SJCRH30 (cell line): ENCODE data around the gene STAT3. TPM values are rescaled to one million over a fixed set of nuclear protein-coding genes. Genes with fewer than 3 reads are reported as not detected.
A peak's percentile ranks its signal among the peaks of the same experiment; 100 is the strongest.

Source experiments
- DNase-seq, 2 experiments: peaks; one replicate each; pipeline ENCODE4 v3.0.0-alpha.2; 2015 to 2020
- H3K27ac ChIP-seq: fragments of 250-450 bp; sonication (Bioruptor Pico); 2 replicates; pipeline ENCODE4 v1.5.1; 2020; ENCODE audit warnings: mild to moderate bottlenecking, moderate library complexity
- H3K27me3 ChIP-seq: fragments of 250-450 bp; sonication (Bioruptor Pico); 2 replicates; pipeline ENCODE4 v1.5.1; 2020; ENCODE audit warnings: mild to moderate bottlenecking, moderate library complexity
- H3K36me3 ChIP-seq: fragments of 250-450 bp; sonication (Bioruptor Pico); 2 replicates; pipeline ENCODE4 v1.5.1; 2020; ENCODE audit warnings: mild to moderate bottlenecking, moderate library complexity
- H3K4me1 ChIP-seq: fragments of 250-450 bp; sonication (Bioruptor Pico); 2 replicates; pipeline ENCODE4 v1.5.1; 2020; ENCODE audit warnings: mild to moderate bottlenecking, moderate library complexity
- H3K4me3 ChIP-seq: fragments of 250-450 bp; sonication (Bioruptor Pico); 2 replicates; pipeline ENCODE4 v1.5.1; 2020; ENCODE audit warnings: mild to moderate bottlenecking, moderate library complexity
- H3K9me3 ChIP-seq: fragments of 250-450 bp; sonication (Bioruptor Pico); replicated peaks from 2 replicates; pipeline ENCODE4 v1.5.1; 2020; ENCODE audit warnings: mild to moderate bottlenecking, moderate library complexity
- total RNA-seq: library from RNA; depleted of rRNA; stranded (reverse); fragments of >200 nt; shearing (Covaris generic); gene quantifications from 2 replicates; pipeline ENCODE4 v1.2.3, GENCODE V29; 2014

The STAT3 gene
- total RNA-seq, 1 experiment from 2014 or later, result 113 TPM

DNA sequence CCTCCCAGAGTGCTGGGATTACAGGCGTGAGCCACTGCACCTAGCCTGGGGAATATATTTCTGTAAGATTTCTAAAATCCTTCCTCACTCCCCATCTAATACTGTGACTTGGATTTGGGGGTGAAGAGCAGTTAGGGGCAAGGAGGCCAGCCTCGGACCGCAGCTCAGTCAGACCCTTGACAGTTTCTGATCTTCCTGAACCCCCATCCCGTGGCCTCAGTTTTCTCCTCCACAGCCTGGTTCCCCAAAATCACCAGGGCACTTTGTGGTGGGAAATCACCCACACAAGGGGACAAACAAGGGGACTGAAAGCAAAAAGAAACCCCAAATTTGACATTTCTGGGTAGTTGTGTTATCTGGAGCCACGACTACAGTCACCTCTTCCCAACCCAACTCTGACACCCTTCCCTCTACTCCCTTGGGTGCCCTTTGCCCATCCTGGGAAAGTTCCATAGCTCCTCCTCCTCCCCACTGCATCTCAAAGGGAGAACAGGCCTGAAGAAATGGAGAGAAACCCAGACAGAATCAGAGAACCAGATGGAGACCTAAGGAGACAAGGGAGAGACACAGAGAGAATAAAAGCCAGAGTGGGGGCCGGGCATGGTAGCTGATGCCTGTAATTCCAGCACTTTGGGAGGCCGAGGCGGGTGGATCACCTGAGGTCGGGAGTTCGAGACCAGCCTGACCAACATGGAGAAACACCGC, 102.7 kb downstream of the STAT3 start:
- H3K36me3 ChIP-seq, result no peaks in the 10 kb centered on the region
- peaks cover 19% of the 10 kb centered on the region; the same call in 1 of the 2 replicates for H3K4me1 ChIP-seq

DNA sequence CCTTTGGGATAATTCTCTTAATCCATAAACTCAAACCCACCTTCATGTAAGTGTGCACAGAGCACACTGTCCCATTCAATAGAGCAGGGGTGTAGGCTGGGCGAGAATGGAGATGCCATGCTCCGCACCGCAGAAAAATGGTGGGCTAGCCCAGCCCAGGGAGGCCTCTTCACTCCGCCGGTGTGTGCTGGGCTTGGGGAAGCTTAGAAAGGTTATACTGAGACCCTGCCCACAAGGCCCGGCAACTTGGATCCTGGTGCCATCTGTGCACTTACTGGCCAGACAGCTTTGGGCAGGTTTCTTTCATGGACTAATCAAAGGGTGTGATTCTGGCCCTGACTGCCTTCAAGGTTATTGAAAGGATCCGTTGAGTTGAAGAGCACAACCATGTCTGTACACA, 103.7 kb downstream of the STAT3 start:
- H3K27ac ChIP-seq, result no peak overlapping the region
- no peaks in the 10 kb centered on the region for H3K9me3 ChIP-seq
- H3K4me1 ChIP-seq, result peaks cover 13% of the 10 kb centered on the region; the same call in 1 of the 2 replicates
- no peaks in the 10 kb centered on the region for H3K36me3 ChIP-seq
- no peak overlapping the region for H3K4me3 ChIP-seq
- DNase-seq, result no peak
- peaks cover 4% of the 10 kb centered on the region; the same call in 1 of the 2 replicates for H3K27me3 ChIP-seq

More for the DNA sequence above, 102.7 kb downstream of the STAT3 start:
- Histone ChIP-seq H3K27ac (no peak overlapping the region), H3K4me3 (no peak overlapping the region), H3K9me3 (no peaks in the 10 kb centered on the region), H3K27me3 (peaks cover 1% of the 10 kb centered on the region; the same call in 1 of the 2 replicates)
- no peak for DNase-seq

DNA sequence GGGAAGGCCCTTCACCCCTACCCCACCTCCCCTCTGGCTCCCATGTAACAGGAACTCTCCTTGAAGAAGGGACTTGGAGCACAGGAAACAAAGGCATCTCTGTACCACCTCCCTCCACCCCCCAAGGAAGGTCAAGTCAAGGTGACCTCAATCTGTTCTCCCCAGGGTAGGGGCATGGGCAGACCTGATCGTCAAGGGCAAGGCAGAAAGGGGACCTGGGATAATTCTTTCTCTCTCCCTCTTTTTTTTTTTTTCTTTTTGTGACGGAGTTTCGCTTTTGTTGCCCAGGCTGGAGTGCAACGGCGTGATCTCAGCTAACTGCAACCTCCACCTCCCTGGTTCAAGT, 104.2 kb downstream of the STAT3 start:
- Histone ChIP-seq H3K27ac (no peak overlapping the region), H3K36me3 (no peaks in the 10 kb centered on the region), H3K9me3 (no peaks in the 10 kb centered on the region), H3K4me1 (peaks cover 13% of the 10 kb centered on the region; the same call in 1 of the 2 replicates), H3K4me3 (no peak overlapping the region), H3K27me3 (peaks cover 5% of the 10 kb centered on the region)
- DNase-seq, result no peak

DNA sequence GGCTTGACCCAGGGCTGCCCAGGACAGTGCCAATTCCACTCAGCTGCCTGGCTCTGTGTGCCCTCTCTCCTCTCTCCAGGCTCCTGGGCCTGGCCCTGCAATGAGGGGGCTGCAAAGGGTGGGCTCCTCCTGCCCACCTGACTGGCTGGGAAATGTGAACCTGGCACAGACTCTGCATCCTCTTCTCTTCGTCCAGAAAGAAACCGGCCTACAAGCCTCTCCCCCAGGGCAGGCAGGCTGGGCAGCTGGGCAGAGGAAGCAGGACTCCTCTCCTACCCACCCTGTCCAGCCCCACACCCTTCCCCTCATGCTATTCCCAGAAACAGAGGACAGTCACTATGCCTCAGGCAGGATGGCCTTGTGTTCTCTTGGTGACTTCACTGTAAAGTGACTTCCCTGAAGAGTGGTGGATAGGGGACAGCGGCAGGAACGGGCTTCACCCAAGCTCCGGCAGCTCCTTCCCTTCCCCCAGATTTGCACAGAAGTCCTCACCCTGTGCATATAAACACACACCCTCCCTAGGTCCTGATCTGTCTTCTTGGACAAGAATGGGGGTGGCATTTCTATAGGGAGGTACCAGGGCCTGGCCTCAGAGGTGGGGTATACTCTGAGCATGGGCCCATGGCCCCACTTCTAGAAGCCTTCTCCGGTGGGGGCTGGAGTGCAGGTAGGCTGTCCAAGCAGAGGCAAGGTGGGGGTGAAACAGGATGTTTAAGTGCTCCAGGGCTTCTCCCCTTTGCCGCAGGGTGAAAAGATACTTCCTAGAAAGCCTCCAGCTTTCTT, 104.8 kb downstream of the STAT3 start:
- Histone ChIP-seq H3K9me3 (no peaks in the 10 kb centered on the region), H3K4me3 (no peak overlapping the region)

DNA sequence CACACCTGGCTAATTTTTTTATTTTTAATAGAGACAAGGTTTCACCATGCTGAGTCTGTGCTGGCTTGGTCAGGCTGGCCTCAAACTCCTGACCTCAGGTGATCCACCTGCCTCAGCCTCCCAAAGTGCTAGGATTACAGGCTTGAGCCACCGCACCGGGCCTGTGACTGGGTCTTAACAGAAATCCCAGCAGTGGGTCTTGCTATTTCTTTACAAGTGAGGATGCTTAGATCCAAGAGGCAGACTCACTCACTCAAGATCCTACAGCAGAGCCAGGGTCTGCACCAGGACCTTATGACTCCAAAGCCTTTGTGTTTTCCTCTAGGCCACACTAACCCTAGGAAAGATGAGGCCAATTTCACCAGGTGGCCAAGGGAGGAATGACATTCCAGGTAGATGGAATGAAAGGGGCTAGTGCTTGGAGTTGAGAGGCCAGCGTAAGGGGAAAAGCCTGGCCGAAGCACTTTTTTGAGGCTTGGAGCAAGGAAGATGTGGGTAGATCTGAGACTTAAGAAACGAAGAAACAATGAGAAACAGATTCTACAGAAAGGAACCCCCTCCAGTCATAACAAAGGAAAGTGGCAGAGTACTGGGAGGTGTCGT, 105.7 kb downstream of the STAT3 start:
- DNase-seq, result no peak
- Histone ChIP-seq H3K9me3 (no peaks in the 10 kb centered on the region), H3K27ac (no peak overlapping the region), H3K36me3 (no peaks in the 10 kb centered on the region), H3K4me1 (peaks cover 12% of the 10 kb centered on the region; the same call in 1 of the 2 replicates), H3K27me3 (peaks cover 10% of the 10 kb centered on the region), H3K4me3 (no peak overlapping the region)

More for the DNA sequence above, 104.8 kb downstream of the STAT3 start:
- Histone ChIP-seq H3K27ac (no peak overlapping the region), H3K4me1 (peaks cover 13% of the 10 kb centered on the region; the same call in 1 of the 2 replicates), H3K36me3 (no peaks in the 10 kb centered on the region), H3K27me3 (peaks cover 10% of the 10 kb centered on the region)
- no peak for DNase-seq

DNA sequence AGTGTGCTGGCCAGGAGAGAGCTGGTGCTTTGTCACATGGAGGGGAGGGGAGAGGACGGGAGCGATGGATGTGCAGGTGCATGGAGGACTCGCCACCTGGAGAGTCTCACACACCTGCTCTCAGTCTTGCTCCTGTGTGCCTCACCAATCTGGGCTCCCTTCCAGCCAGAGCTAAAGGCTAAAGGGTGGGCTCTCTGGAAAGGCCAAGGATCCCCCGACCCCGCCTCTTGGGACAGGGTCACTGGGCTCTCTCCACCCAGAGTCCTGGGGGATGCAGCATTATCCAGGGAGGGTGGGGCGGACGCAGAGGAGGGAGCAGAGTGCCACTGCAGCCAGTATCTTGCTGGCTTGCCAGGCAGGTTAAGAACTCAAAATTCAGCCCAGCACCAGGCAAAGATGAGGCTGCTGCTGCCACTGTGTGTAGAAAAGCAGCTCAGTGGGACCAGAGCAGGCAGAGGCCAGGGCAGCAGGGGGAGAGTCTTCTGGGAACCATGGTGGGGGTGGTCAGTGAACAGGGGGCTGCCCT, 106.6 kb downstream of the STAT3 start:
- Histone ChIP-seq H3K36me3 (no peaks in the 10 kb centered on the region), H3K9me3 (no peaks in the 10 kb centered on the region), H3K4me1 (peaks cover 9% of the 10 kb centered on the region), H3K27me3 (peaks cover 10% of the 10 kb centered on the region), H3K4me3 (no peak overlapping the region), H3K27ac (no peak overlapping the region)
- DNase-seq, result no peak

DNA sequence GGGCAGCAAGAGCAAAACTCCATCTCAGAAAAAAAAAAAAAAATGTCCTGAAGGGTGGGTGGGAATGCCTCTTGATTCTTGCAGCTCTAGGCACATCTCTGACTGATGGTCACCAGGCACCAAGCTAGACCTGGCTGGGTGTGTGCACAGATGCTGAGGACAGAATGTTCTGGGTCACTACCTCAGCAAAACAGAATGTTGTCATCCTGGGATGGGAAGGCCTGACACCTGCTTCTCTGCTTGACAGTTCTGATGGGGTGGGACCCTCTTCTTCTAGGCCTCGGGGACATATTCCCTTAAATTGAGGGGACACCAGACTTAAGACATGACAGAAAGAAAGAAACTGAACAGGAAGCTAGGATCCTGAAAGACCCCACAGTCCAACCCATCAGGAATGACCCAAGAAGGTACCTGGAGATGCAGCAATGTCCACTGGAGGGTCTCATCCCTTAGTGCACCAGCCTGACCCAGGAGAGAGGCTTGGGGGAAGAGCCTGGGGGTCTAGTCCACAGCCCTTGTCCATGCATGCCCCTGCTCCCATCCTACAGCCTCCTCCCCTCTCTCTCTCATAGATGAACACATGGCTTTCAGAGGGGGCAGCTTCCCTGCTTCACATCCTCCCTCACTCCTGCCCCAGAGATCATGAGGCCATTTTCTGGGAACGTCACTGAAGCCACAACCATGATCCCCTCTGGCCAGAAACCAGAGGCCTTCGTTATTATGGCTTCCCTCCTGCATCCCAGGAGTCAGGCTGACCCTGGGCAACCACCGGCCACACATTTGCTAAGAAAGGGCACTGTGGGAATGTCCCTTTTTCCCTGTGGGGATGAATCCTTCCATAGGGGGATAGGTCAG, 108.2 kb downstream of the STAT3 start:
- Histone ChIP-seq H3K27ac (no peak overlapping the region), H3K27me3 (peaks cover 10% of the 10 kb centered on the region), H3K9me3 (no peaks in the 10 kb centered on the region), H3K36me3 (no peaks in the 10 kb centered on the region), H3K4me3 (no peak overlapping the region), H3K4me1 (peaks cover 8% of the 10 kb centered on the region)
- no peak for DNase-seq

DNA sequence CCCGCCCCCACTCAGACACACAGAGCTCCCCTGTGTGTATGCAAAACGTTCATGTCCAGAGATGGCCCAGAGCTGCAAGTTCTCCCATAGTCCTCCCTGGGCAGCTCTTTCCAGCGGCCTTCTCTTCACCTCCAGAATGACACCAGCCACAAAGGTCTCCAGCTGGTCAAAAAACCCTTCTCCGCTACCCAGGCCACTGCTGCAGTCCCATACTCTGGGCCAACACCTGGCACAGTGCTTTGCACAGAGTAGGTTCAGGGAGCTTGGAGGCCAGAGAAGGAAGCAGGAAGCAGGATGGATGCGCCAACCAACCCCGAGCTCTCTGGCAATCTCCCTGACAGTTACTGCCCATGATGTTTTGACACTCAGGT, 110.9 kb downstream of the STAT3 start:
- no peaks in the 10 kb centered on the region for H3K9me3 ChIP-seq
- no peak overlapping the region for H3K27ac ChIP-seq
- H3K4me1 ChIP-seq, result peaks cover 15% of the 10 kb centered on the region
- H3K36me3 ChIP-seq, result no peaks in the 10 kb centered on the region
- DNase-seq, result no peak
- H3K27me3 ChIP-seq, result peaks cover 10% of the 10 kb centered on the region
- peak overlapping the region; percentile 88; the same call in 1 of the 2 replicates for H3K4me3 ChIP-seq

DNA sequence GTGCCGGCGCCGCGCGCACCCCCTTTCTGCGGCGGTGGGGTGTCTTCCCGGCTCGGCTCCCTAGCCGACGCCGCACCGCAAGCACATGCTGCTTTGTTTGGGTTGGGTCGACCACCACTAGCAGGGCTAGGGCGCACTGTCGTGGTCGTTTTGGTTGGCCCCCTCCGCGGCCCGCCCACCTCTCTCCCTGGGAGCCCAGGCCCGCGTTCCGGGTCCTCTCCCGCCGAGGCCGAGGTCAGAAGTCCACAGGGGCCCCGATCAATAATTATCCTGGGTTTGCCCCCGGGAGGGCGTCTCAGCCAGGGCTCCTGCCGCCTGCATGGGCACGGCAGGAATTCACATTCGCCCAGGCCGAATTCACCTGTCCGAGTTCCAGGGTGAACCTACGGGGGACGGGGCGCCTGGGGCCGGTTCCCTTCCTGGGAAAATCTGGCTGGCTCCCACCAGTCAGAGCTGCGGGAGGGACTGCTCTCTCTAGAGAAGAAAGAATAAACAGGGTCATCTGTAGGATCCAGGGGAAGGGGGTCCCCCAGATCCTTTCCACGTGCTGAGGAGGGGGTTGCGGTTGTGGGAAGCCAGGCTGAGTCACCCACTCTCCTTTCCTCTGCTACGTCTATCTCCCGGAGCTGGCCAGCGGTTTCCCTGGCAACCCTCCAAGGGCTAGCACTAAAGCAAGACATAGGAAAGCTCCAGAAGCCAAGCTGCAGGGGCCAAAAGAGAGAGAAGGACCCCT, 111.5 kb downstream of the STAT3 start:
- DNase-seq, result peak; percentile 69 to 71
- H3K27ac ChIP-seq, result no peak overlapping the region
- H3K36me3 ChIP-seq, result no peaks in the 10 kb centered on the region
- peaks cover 10% of the 10 kb centered on the region for H3K27me3 ChIP-seq
- H3K4me3 ChIP-seq, result peak overlapping the region; percentile 88
- peaks cover 15% of the 10 kb centered on the region for H3K4me1 ChIP-seq
- H3K9me3 ChIP-seq, result no peaks in the 10 kb centered on the region

DNA sequence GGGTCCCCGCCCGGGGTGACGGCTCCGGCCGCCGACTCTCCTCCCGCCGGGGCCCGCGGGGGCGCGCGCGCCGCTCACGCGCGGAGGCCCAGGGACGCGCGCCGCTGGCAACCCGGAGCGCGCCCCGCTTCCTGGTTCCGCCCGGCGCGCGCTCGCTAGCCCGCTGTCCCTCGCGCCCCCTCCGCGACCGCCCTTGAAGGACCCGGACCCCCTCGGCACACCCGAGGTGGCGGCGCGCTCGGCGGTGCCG, 112.0 kb downstream of the STAT3 start, which contains the start of gene STAT5B:
Gene STAT5B, minus strand, starts transcription at position 33 of the 250 bp plus-strand sequence. CDS start 44,264 bp downstream, outside the sequence.
- peak; percentile 51 to 67 for DNase-seq
- Histone ChIP-seq H3K9me3 (no peaks in the 10 kb centered on the region), H3K27me3 (peaks cover 10% of the 10 kb centered on the region), H3K36me3 (no peaks in the 10 kb centered on the region), H3K27ac (no peak within 1 kb of the TSS), H3K4me3 (peak within 1 kb of the TSS; percentile 88), H3K4me1 (peaks cover 15% of the 10 kb centered on the region)

DNA sequence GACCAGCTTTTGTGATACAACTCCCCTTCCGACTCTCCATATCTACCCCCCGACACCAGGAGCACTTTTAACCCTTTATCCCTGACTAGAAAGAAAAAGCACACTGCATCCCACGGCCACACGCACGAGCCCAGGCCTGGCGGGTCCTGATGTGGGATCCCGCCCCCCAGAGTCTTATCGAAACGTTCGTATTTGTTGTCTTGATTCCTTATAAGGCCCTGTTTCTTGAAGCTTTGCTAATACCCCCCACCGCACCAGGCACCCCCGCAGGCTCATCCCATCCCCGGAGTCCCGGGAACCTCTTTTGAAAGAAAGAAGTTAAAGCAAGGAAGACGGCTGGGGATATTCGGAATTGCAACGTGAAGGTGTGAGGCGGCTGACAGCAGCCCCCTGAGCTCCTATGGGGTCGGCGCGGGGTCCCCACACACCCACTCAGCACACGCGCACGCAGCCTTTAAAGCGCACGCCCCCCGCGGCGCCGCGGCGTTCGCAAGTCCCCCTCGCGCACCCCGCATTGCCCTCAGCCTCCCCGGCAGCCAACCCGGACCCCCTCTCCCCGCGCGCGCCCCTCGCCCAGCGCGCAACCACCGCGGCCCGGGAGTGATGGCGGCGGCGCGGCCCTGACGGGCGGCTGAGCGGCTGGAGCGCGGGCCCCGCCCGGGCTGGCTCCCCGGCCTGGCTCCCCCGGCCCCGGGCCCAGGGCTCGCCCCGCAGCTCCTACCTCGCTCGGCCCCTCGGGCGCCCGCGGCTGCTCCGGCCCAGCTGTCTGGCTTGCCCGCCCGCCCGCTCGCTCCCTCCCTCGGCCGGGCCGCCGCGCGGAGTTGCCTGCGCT, 112.5 kb downstream of the STAT3 start:
- Histone ChIP-seq H3K27me3 (peaks cover 10% of the 10 kb centered on the region), H3K36me3 (no peaks in the 10 kb centered on the region), H3K27ac (no peak overlapping the region), H3K4me1 (peaks cover 15% of the 10 kb centered on the region), H3K9me3 (no peaks in the 10 kb centered on the region), H3K4me3 (peak overlapping the region; percentile 88)
- DNase-seq, result peak in 1 of 2 experiments; percentile 55

DNA sequence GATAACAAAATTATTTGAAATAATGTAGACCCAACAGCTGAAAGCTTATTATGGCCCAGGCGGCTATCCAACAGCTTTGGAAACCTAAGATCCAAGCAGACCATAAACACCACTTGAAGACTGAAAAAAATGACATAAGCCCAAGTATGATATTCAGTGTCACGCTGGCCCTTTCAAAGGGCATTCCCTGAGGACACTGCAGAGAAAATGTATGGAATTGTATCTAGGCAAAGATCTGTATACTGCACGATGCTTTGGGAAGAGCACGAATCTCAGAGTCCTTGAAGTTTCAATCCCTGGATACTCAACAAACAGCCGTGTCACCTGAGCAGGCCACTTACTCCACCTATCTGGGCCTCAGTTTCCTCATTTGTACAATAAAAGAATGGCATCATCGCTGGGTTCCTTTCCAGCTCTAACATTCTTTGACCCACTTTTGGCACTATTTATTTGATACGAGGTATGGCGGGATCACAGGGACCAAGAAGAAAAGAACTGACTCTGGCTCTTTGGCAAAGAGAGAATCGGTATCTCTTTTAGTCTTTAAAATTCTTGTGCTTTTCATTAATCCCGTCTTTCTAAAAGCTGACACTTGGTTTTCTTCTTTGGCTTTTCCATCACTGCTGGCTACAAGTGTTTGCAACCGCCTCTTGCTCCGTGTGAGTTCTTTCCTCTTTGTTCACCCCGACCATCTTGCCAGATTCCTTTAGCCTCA, 113.3 kb downstream of the STAT3 start:
- Histone ChIP-seq H3K27me3 (peaks cover 6% of the 10 kb centered on the region; the same call in 1 of the 2 replicates), H3K4me1 (peaks cover 15% of the 10 kb centered on the region), H3K36me3 (no peaks in the 10 kb centered on the region), H3K4me3 (peak overlapping the region; percentile 88), H3K27ac (no peak overlapping the region), H3K9me3 (no peaks in the 10 kb centered on the region)
- peak in 1 of 2 experiments; percentile 21 for DNase-seq

DNA sequence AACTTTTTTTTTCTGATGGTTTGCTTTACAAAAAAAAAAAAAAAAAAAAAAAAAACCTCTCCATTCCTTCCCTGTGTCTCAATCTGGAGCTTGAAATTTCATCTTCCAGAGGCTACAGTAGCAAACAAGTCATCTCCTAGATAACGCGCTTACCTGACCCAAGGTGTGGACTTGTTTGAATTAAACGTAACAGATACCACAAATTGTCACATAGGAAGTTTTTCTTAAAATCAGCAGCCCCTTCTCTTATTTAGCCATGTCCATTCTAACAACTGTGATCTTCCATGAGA, 114.0 kb downstream of the STAT3 start:
- Histone ChIP-seq H3K36me3 (no peaks in the 10 kb centered on the region), H3K4me1 (peaks cover 15% of the 10 kb centered on the region), H3K27ac (no peak overlapping the region), H3K27me3 (peaks cover 6% of the 10 kb centered on the region; the same call in 1 of the 2 replicates), H3K4me3 (no peak overlapping the region), H3K9me3 (no peaks in the 10 kb centered on the region)
- DNase-seq, result no peak
